Melanocyte of skin (primary cell): ENCODE results near the gene CD63. TPM values are rescaled to one million over a fixed set of nuclear protein-coding genes. Genes with fewer than 3 reads are reported as not detected.

Source experiments
- small RNA-seq, 2 donors: library from RNA; depleted of rRNA; stranded (forward); fragments of <200 nt; gene quantifications; one replicate each; pipeline ENCODE3, GENCODE V24; 2012
- total RNA-seq, 2 donors: library from RNA; depleted of rRNA; stranded (reverse); fragments of >200 nt; gene quantifications; 2 replicates each; pipeline ENCODE4 v1.2.3, GENCODE V29; 2012

CD63 gene
- total RNA-seq: 1,000 to 10,000 TPM; 1,571 to 2,230 TPM

GRCh38 chr12:55728939-55729818 is at the start of gene CD63:
Gene CD63 (minus strand): TSS chr12:55729009. CDS start chr12:55728341, 668 bp downstream.

GRCh38 chr12:55742719-55743405 is 14.1 kb upstream of the CD63 start, which contains the start of gene GDF11:
Gene GDF11 (plus strand): TSS chr12:55743122. CDS start chr12:55743317, 195 bp downstream.

GRCh38 chr12:55720071-55720564 is 8.7 kb downstream of the CD63 start, which contains the start of gene RDH5:
Gene RDH5 (plus strand): TSS chr12:55720393. CDS start chr12:55721185, 792 bp downstream.

GRCh38 chr12:55715833-55716581 is 12.8 kb downstream of the CD63 start, which contains the start of gene BLOC1S1:
Gene BLOC1S1 (plus strand): TSS chr12:55716046. CDS start chr12:55716052, 6 bp downstream.

GRCh38 chr12:55707841-55708694 is 20.7 kb downstream of the CD63 start, which contains the start of gene ITGA7:
Gene ITGA7 (minus strand): TSS chr12:55707904. CDS start chr12:55707682, 222 bp downstream.

Small RNA genes within 50 kb of the gene (small RNA-seq; reads per million reads assigned to genes)
- gene AC009779.1 (0 reads per million in 2 donors), gene RF00017 (0 reads per million in 2 donors)

Other genes starting within 250 kb of the CD63 start
- not detected for gene OR6C68, start 236.6 kb downstream of the CD63 start, total RNA-seq
- not detected for gene OR6C4, start 179.4 kb downstream of the CD63 start, total RNA-seq
- not detected for gene OR2AP1, start 156.5 kb downstream of the CD63 start, total RNA-seq
- not detected for gene OR10P1, start 92.1 kb downstream of the CD63 start, total RNA-seq
- 1 to 10 TPM; 1.3 to 3.8 TPM for gene ITGA7, start 21.1 kb downstream of the CD63 start, total RNA-seq
- gene BLOC1S1, start 13.0 kb downstream of the CD63 start, total RNA-seq: 10 to 100 TPM; 30.3 to 53.0 TPM
- gene RDH5, start 8.6 kb downstream of the CD63 start, total RNA-seq: 1 to 10 TPM; 1.0 to 1.3 TPM
- 1 to 10 TPM; 3.3 to 9.3 TPM for gene GDF11, start 14.1 kb upstream of the CD63 start, total RNA-seq
- gene SARNP, start 88.7 kb upstream of the CD63 start, total RNA-seq: 10 to 100 TPM; 44.7 to 69.9 TPM
- 10 to 100 TPM; 12.7 to 16.3 TPM for gene ORMDL2, start 89.0 kb upstream of the CD63 start, total RNA-seq
- gene DNAJC14, start 100.6 kb upstream of the CD63 start, total RNA-seq: 10 to 100 TPM; 42.7 to 43.3 TPM
- under 1 TPM in 1 of 2 donors, not detected in 1; under 0.01 TPM for gene MMP19, start 113.9 kb upstream of the CD63 start, total RNA-seq
- gene PYM1, start 198.9 kb upstream of the CD63 start, total RNA-seq: 10 to 100 TPM; 27.6 to 29.6 TPM
- 10 to 100 TPM in 1 of 2 donors, 1 to 10 TPM in 1; 6.3 to 10.3 TPM for gene DGKA, start 202.2 kb upstream of the CD63 start, total RNA-seq
- gene PMEL, start 237.0 kb upstream of the CD63 start, total RNA-seq: 1,000 to 10,000 TPM; 4,571 to 5,356 TPM
- gene CDK2, start 237.8 kb upstream of the CD63 start, total RNA-seq: 100 to 1,000 TPM; 367 to 670 TPM
- 100 to 1,000 TPM; 110 to 138 TPM for gene RAB5B, start 245.1 kb upstream of the CD63 start, total RNA-seq